ENCODE measurements around the gene OLIG3. TPM values are rescaled to one million over a fixed set of nuclear protein-coding genes. Genes with fewer than 3 reads are reported as not detected.

Gene OLIG3
- polyA plus RNA-seq, 1 of the 3 experiments (the other 2 are of a cell fraction) = not detected

DNA sequence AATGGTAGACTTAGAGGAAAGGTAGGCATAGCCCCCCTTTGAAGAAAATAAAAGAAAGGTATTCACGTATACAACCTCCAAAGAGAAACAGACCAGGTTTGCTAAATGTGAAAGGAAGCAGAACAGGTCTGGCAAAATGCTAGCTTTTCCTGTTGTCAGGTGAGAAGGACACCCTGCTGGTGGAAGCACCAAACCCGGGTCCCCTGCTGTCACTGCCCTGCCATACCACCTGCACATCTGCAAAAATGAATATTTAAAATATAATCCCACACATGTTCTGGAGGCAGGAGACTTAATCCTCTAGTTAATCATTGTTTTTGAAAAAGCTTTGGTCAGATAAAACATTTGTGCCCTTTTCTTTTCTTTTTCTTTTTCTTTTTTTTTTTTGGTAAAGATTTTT is 48.9 kb upstream of the OLIG3 start (continued):
- TF ChIP-seq RCOR1 (IDR thresholded peaks at IDR 0.05; ENCODE audit: low read length) = no peak
- no peak for TF ChIP-seq JUND (IDR thresholded peaks at IDR 0.05)
- TF ChIP-seq FOXJ3 (CRISPR knock-in tag; IDR thresholded peaks at IDR 0.05) = no peak
- TF ChIP-seq GATA2 (CRISPR knock-in tag; IDR thresholded peaks at IDR 0.05) = no peak
- no peak for TF ChIP-seq YY1 (IDR thresholded peaks at IDR 0.05; ENCODE audit: low read depth)

- H3K9me3 ChIP-seq = no peaks in the 10 kb centered on the region
- H3K79me2 ChIP-seq (ENCODE audit: insufficient read depth) = no peaks in the 10 kb centered on the region
- ChIA-PET POLR2A (no interaction called here), CTCF (no interaction called here)
- no peaks in the 10 kb centered on the region for H3K4me1 ChIP-seq (ENCODE audit: control insufficient read depth in 1 of 2, insufficient read depth in 2 of 2, low read depth in 1 of 2, low read length in 1 of 2)
- TF ChIP-seq EP300 (IDR thresholded peaks at IDR 0.05; ENCODE audit: borderline replicate concordance in 1 of 2, low read depth in 1 of 2, low read length in 1 of 2) (no peak), ZBTB33 (IDR thresholded peaks at IDR 0.05; ENCODE audit: borderline replicate concordance, low read depth) (no peak), MAX (IDR thresholded peaks at IDR 0.05; ENCODE audit: low read depth) (no peak), FOXJ3 (CRISPR knock-in tag; IDR thresholded peaks at IDR 0.05) (no peak), YY1 (IDR thresholded peaks at IDR 0.05; ENCODE audit: low read depth) (no peak), SMC3 (IDR thresholded peaks at IDR 0.05; ENCODE audit: low read depth, low read length) (no peak), TCF12 (IDR thresholded peaks at IDR 0.05) (no peak), RXRA (IDR thresholded peaks at IDR 0.05; ENCODE audit: borderline replicate concordance, low read depth) (no peak), ELF1 (IDR thresholded peaks at IDR 0.05) (no peak), TEAD4 (IDR thresholded peaks at IDR 0.05; ENCODE audit: borderline replicate concordance, insufficient read depth) (no peak), RFX5 (IDR thresholded peaks at IDR 0.05; ENCODE audit: low read length) (no peak), MEF2A (IDR thresholded peaks at IDR 0.05; ENCODE audit: borderline replicate concordance, low read depth) (no peak), EZH2phosphoT487 (IDR thresholded peaks at IDR 0.05; ENCODE audit: borderline replicate concordance, low read depth) (no peak), FOXM1 (IDR thresholded peaks at IDR 0.05; ENCODE audit: low read depth) (no peak)
- TF ChIP-seq, protein P1, sequence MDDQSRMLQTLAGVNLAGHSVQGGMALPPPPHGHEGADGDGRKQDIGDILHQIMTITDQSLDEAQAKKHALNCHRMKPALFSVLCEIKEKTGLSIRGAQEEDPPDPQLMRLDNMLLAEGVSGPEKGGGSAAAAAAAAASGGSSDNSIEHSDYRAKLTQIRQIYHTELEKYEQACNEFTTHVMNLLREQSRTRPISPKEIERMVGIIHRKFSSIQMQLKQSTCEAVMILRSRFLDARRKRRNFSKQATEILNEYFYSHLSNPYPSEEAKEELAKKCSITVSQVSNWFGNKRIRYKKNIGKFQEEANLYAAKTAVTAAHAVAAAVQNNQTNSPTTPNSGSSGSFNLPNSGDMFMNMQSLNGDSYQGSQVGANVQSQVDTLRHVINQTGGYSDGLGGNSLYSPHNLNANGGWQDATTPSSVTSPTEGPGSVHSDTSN (IDR thresholded peaks at IDR 0.05) = no peak
- TF ChIP-seq, protein P2, sequence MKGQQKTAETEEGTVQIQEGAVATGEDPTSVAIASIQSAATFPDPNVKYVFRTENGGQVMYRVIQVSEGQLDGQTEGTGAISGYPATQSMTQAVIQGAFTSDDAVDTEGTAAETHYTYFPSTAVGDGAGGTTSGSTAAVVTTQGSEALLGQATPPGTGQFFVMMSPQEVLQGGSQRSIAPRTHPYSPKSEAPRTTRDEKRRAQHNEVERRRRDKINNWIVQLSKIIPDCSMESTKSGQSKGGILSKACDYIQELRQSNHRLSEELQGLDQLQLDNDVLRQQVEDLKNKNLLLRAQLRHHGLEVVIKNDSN (IDR thresholded peaks at IDR 0.05; ENCODE audit: borderline replicate concordance, low read depth) = no peak
- H3F3A ChIP-seq (replicated peaks; ENCODE audit: insufficient read depth) = no peaks in the 10 kb centered on the region
- no peak overlapping the region for H3K4me2 ChIP-seq
- H2AFZ ChIP-seq (ENCODE audit: low read depth) = no peak overlapping the region
- H4K20me1 ChIP-seq (ENCODE audit: insufficient read depth) = no peaks in the 10 kb centered on the region
- H3K27ac ChIP-seq (ENCODE audit: low read depth in 2 of 2, low read length in 1 of 2) = no peak overlapping the region
- H3K9me2 ChIP-seq = no peaks in the 10 kb centered on the region
- H3K36me3 ChIP-seq (replicated peaks in 1 of 2; ENCODE audit: control insufficient read depth in 1 of 2, insufficient read depth in 2 of 2, low read length in 1 of 2) = no peaks in the 10 kb centered on the region
- DNase-seq = no peak
- H3K27me3 ChIP-seq (ENCODE audit: insufficient read depth) = no peaks in the 10 kb centered on the region
- no peak overlapping the region for H3K4me3 ChIP-seq (ENCODE audit: low read depth in 2 of 2, low read length in 1 of 2)
- WGBS (ENCODE audit: low lambda C conversion rate) = 3% methylated on average over 1 of the region's 1 CpG
- H3K9ac ChIP-seq = no peak overlapping the region
These were observed 48.5 kb upstream of the OLIG3 start for GRCh38 chr6:137542713-137543112.
